ENCODE data around the gene AGPS.
"Not testable (repeated sequence)": the region's sequence is repeated elsewhere in the genome, so short reads cannot be mapped to it uniquely, and the experiment has no call there.

The AGPS gene

DNA sequence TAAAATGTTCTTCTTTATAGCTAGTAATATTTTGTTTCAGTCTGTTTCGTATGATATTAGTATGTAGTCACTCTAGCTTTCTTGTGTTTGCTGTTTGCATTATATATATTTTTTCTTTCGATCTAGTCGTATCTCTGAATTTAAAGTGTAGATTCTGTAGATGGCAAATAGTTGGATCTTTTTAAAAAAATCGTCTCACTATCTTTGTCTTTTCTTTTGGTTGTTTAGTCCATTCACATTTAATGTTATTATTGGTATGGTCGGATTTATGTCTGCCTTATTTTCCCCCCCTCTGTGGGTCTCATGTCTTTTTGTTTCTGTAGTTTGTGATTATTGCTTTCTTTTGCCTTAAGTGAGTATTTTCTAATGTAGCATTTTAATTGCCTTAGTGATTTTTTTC, 84.3 kb downstream of the AGPS start:
- DNase-seq = no peak

DNA sequence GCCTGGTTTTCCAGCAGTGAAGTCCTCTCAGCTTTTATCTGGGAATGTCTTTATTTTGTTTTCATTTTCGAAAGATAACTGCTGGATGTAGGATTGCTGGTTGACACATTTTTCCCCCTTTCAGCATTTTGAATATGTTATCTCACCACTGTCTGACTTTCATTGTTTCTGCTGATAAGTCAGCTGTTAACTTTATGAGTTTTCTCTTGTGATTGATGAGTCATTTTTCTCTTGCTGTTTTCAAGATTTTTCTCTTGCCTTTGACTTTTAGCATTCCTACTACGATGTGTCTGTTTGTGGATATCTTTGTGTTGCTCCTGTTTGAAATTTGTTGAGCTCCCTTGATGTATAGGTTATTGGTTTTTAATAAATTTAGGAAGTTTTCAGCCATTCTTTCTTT, 85.5 kb downstream of the AGPS start:
- DNase-seq = no peak

DNA sequence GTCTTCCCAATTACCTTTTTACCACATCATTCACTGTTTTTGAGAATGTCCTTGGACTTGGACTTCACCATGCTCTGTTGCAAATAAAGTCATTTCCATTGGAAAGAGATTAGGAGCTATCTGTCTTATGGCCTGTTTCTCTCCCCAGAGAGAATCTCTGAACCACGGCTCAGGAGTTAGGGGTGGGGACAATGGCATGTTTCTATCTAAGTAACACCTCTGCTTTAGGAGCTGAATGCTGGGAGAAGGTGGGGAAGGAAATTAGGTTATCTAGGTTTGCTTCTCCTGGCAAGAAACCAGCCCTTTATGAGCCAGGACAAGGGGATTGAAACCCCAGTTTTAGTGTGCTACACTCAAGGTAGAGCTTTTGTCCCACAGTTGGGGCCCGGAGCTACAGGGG, 86.3 kb downstream of the AGPS start:
- no peak for DNase-seq

DNA sequence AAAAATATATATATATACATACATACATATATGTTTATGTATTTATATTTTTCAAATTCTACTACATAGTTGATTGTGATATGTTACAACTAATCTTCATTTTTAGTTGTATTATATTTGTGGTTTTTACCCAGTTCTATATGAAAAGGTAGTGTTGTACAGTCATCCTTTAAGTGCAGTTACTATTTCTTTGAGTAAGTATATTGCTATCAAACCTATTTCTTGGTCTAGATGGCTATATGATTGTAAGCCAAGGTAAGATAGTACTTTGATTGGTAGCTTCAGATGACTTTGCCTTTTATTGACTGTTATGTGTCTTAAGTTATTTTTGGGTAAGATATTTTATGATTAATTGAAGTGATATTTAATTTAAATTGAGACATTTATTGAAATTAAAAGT, 89.6 kb downstream of the AGPS start:
- no peak for DNase-seq

DNA sequence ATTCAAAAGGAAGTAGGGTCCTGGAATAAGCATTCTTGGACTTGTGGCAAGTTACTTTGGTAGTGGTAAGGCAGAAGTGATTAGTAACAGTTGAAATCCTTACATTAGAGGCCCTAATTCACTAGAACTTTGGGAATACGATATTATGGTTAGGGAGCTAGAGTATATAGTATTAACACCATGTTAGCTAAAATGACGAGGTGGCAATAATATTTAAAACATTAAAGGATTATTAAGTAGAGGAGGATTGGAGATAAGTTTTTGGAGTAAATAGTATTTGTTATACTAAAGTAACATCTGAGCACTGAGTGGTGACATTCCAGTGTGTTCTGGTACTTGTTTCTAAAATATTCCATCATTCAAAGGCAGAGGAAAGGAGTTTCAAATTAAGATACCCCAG, 91.0 kb downstream of the AGPS start:
- no peak for DNase-seq

DNA sequence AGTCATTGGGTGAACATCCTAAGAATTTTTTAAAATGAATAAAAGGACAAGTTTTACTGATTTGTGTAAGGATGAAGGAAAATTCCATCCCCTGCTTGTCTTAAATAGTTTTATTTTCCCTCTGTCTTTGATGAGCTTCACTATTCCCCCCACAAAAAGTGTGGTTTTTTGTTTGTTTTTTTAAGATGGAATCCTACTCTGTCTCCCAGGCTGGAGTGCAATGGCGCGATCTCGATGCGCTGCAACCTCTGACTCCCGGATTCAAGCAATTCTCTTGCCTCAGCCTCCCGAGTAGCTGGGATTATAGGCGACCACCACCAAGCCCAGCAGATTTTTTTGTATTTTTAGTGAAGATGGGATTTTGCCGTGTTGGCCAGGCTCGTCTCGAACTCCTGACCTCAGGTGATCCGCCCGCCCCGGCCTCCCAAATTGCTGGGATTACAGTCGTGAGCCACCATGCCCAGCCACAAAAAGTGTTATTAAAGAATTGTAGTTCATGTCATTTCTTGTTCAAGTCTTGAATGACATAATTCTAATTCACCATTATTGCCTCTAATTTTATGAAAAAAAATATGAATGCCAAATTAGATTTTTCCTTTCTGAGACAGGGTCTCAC, 91.7 kb downstream of the AGPS start:
- DNase-seq = no peak

DNA sequence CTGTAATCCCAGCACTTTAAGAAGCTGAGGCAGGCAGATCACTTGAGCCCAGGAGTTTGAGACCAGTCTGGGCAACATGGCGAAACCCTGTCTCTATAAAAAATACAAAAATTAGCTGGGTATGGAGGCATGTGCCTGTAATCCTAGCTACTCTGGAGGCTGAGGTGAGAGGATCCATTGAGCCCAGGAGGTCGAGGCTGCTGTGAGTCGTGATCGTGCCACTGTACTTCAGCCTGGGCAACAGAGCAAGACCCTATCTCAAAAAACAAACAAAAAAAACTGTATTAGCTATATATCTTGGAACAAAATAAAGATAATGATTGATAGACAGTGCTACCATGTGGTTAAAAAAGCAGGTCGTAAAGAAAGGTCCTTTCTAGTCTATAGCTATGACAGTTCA, 93.1 kb downstream of the AGPS start:
- not testable (repeated sequence) for DNase-seq

DNA sequence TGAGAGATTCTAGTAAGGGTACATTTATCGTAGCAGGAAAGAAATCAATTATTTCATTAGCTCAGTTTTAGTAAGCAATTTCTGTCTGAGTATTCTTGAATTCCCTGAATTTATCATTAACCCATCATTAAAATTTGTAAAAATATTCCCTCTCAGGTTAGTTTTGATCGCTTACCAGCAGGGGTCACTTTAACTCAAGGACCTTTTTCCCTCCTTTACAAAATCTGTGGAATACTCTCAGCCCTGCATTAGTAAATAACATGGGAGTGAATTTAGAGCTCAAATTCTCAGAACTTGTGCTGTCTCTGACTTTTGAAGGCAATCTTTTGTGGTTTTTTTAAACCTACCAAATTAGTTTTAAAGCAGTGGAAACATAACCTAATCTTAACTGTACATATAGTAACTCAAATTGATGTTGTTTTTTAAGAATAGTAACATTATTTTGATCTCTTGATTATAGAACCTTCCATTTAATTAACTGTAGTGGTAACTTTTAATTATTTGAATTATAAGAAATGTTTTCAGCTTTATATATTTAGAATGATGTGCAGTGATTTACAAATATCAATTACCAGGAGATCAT, 97.2 kb downstream of the AGPS start:
- DNase-seq = peak; percentile 31

DNA sequence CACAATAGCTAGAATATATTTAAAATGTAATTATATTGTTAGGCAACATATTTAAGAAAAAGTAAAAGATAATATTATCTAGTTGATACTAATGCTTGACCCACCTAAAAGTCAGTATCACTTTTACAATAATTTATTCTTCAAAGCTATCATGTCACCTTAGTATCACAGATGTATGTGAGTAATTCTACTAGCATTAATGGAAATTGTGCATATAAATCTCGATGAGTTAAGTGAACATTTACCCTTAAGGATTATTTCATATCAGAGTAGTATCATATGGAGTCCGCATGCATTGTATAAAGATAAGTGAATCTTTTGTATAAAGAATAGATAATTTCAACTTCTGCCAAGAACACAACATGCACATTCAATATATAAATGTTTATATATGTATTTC, 103.4 kb downstream of the AGPS start:
- no peak for DNase-seq

DNA sequence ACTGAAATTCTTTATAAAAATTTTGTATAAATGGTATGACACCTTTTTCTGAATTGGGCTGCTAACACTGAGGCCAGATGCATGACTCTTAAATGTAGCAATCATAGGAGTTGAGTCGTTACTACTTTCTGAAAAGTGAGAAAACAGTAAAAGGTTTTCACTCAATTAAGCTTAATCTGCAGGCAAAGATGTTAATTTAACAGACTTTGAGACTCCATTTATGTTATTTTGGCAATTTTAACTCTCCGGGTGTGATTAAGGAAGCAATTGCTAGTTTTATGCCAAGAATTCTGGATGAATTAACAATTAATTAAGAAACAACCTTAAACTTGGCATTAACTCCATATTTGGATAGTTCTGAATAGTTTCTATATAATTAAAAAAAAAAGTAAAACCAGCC, 104.3 kb downstream of the AGPS start:
- DNase-seq = no peak

DNA sequence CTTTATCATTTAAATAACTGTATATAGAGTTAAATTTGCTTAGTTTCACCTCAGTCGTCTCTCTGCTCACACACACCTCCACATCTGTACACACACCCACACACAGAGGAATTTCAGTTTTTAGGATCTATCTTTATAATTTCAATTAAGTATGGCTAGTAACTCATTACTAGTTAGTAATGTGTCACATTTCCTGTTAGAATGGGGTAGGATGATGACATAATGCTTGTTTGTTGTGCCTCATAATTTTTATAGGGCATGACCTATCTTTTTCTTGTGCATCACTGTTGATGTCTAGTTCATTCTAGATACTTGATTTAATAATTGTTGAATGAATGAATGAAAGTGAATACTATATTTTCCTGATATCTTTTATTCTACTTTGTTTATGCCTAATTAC, 108.6 kb downstream of the AGPS start:
- no peak for DNase-seq

DNA sequence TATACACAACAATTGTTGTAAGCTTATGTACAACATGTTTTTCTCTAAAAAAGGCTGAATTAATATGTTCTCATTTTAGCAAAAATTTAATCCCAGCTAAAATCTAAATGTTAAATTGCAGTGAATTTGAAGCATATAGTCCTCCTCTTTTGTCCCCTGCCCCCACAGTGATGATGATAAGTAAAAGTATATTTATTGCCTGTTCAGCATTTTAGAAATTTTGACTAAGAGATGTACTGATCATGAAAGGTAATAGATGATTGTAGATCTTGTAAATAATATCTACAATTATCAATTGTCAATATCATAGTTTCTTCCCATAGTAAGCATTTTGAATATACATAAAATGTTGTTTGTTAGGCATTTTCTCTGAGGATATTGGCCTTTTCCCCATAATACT, 113.9 kb downstream of the AGPS start:
- no peak for DNase-seq

DNA sequence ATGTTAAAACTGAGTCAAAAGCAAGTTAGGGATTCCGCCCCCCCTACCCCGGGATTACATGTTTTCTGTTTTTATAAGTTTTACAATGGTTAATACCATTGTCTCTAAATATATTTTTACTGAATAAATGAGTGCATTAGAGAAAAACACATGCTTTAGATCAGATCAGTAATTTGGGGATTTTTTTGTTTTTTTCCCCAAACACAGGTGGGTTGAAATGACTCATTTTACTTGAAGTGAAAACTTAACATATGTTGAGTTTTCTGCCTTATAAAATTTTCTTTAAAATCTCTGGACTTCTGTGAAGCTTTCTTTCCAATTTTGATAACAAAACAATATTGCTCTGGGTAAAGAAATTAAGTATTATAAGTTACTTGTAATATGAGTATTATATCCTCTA, 114.4 kb downstream of the AGPS start:
- no peak for DNase-seq

DNA sequence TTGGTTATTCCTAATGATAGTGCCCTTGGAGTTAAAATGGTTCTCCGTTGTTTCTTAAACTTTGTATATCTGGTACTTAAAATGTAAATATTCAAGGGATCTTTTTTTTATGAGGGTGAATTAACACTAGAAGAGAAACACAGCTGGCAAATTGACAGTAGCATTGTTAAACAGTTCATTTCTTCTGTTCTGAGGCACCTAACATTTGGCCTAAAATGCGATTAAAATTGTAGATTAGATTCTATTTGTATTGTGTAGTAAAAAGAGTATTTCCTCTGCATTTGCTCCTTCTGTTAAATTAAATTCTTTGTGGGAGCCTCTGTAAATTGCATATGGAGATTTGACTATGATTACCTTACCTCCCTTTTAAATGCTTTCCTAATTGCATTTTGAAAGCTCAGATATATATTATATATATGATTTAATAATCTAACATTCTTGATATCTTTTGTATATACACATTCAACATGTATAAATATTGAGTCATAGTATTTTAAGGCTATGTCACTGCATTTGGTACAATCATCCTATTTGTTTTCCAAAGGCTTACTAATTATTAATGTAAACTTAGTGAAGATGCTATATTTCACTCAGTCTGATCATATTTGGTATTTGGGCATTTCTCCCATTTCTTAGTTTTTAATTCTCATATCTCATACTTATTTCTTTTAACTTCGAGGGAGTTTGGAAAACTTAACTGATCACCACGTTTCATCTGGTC, 124.4 kb downstream of the AGPS start:
- DNase-seq = no peak

DNA sequence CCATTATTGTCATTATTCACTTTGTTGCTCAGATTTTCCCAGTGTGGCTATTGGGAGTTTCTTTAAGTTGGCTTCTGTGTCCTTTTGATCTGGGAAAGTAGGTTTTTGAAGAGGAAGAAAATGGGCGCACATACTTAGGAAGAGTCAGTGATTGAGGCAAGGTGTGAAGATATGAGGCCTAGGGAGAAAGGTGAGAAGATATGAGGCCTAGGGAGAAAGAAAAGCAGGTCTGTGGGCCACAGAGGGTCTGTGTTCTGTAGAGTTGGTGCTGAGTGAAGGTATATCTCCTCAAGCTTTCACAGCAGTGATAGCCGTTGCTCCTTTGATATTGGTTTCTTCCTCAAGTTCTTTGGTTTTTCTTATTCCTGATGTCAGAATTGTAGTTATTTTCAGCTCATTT, 126.2 kb downstream of the AGPS start:
- DNase-seq = no peak

DNA sequence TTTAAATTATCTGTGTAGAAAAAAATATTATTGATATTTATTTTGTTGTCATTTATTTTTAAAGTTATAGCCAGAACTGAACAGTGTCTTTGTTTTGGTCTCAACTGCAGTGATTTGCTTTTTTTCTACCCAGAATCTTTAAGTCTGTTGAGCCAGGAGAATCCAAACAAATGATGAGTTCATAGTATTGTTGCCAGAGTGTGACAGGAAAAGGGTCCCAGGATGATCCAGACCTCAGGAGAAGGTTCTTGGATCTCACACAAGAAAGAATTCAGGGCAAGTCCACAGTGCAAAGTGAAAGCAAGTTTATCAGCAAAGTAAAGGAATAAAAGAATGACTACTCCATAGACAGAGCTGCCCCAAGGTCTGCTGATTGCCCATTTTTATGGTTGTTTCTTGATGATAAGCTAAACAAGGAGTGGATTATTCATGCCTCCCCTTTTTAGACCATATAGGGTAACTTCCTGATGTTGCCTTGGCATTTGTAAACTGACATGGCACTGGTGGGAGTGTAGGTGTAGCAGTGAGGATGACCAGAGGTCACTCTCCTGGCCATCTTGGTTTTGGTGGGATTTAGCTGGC, 127.1 kb downstream of the AGPS start:
- no peak for DNase-seq

DNA sequence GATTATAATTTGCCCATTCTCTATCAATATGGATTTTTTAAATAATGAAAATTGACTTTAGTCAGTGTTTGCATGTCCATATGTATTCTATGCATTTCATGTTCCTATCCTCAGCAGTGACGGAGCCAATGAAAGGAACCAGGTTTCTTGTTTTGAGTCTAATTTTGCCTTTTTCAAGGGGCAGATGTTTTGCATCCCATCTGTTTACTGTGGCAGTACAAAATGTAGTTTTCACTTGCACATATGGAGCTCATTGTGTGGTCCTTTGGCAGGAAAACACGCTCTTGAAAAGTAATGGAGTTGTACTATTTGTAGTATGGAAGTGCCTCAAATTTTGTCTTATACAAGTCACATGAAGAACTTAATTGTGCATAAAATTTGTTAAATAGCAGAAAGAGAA, 127.8 kb downstream of the AGPS start:
- no peak for DNase-seq

DNA sequence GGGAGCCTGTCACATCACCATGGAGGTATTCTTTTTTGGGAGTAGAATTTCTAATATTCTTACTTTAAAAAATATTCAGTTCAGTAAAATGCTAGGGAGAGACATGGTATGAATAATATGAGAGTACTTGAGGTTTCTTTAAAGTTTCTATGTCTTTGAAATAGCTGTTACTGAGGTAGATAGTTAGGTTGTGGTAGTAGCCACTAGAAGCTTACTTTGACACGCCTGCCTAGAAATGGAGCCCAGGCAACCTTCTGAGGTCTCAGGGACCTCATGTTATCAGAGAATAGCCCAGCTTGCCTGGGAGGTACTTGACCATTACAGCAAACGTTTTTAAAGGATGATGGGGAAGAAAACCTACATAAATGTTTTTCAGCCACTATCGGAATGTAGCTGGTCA, 131.2 kb downstream of the AGPS start:
- DNase-seq = no peak

DNA sequence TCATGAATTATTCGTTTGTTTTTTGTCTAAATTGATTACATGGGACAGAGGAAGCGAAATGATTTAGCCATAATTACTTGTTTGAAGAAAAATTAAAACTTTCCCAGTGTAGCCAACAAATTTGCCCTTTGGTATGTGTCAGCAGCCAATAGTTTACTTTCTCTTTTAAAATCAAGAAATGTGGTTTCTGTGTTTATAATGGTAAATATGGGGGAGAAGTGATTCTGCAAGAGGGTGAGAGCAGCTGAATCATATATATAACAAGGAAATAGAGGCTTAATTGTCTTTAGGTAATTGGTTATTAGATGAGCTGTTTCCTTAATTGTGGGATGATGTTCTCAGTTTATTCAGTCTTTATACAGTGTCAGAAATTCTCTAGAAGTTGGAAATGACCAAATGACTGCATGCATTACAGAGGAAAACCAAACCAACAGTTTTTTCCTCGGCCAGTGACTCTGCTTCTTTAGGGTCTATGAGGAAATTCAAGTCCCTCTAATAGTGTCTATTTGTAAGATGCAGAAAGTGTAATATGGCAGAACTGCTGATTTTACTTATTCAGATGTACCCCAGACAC, 132.9 kb downstream of the AGPS start:
- DNase-seq = no peak

DNA sequence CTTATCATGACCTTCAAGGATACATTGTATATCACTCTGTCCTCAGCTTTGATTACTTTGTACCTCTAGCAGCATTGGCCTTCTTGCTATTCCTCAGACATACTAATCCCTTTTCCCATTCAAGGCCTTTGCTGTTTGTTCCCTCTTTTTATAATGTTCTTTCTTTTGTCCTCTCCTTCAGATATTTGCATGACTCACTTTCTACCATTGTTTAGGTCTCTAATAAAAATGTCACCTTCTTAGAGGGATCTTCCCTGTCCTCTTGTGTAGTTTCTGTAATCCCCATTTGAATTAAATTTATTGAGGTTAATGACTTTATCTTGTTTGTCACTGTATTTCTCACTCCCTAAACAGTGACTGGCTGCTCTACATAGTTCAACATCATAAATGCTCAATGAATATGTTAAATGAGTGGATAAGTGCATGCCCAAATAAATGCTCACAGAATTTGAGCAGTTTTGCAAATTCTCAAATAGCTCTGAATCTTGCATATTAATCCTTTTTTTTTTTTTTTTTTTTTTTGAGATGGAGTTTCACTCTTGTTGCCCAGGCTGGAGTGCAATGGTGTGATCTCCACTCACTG, 135.9 kb downstream of the AGPS start:
- no peak for DNase-seq

DNA sequence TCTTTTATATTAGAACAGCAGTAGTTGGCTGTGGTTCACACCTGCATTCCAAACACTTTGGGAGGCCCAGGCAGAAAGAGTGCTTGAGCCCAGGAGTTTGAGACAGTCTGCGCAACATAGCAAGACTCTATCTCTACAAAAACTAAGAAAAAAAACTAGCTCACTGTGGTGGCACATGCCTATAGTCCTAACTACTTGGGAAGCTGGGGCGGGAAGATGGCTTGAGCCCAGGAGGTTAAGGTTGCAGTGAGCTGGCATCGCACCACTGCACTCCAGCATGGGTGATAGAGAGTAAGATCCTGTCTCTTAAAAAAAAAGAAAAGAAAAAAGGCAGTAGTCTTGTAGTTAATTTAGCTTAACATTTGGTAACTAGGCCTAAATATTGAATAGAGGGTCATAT, 136.6 kb downstream of the AGPS start:
- DNase-seq = no peak

DNA sequence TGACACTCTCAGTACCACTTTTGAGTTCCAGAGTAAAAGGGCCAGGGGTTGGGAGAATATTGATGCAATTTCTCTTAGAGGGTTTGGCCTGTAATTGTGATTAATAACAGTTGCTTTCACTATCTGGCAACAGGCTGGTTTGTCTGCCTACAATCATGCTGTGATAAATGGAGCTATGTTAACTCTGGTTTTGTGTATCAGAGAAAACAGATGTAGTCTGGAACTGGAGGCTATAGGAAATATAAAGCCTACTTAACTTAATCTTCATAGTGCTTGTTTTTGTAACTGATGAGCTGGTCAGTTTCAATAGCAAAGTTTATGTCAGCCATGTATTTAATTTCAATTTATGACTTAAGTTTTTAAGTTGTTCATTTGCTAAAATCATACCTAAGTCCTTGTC, 138.0 kb downstream of the AGPS start:
- DNase-seq = no peak

DNA sequence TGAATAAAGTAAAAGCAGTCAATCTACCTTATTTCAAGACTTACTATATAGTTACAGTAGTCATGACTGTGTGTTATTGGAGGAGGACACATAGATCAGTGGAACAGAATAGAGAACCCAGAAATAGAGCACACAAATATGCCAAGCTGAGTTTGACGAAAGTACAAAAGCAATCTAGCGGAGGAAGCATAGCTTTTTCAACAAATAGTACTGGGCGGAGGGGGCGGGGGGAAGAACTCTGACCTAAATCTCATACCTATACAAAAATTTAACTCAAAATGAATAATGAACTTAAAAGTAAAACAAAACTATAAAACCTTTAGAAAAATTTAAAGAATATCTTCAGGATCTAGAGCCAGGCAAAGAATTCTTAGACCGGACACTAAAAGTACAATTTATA, 139.1 kb downstream of the AGPS start:
- DNase-seq = no peak

DNA sequence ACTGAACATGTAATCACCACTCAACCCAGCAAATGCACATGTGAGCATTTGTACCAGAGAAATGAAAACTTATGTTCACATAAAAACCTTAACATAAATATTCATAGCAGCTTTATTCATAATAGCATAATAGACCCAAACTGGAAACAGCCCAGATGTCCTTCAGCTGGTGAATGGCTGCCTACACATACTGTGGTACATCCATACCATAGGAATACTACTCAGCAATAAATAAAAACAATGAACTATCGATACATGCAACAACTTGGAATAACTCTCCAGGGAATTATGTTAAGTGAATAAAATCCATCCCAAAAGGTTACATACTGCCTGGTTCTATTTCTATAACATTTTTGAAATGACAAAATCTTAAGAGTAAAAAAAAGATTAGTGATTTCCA, 140.0 kb downstream of the AGPS start:
- no peak for DNase-seq

All from HCEC 1CT (cell line).